ENCODE data around the gene SLC2A13. TPM values are rescaled to one million over a fixed set of nuclear protein-coding genes. Genes with fewer than 3 reads are reported as not detected.

SLC2A13 gene
- total RNA-seq, 4 donors from 2014 or later, result 9.2 to 15.2 (median 13.9) TPM

DNA sequence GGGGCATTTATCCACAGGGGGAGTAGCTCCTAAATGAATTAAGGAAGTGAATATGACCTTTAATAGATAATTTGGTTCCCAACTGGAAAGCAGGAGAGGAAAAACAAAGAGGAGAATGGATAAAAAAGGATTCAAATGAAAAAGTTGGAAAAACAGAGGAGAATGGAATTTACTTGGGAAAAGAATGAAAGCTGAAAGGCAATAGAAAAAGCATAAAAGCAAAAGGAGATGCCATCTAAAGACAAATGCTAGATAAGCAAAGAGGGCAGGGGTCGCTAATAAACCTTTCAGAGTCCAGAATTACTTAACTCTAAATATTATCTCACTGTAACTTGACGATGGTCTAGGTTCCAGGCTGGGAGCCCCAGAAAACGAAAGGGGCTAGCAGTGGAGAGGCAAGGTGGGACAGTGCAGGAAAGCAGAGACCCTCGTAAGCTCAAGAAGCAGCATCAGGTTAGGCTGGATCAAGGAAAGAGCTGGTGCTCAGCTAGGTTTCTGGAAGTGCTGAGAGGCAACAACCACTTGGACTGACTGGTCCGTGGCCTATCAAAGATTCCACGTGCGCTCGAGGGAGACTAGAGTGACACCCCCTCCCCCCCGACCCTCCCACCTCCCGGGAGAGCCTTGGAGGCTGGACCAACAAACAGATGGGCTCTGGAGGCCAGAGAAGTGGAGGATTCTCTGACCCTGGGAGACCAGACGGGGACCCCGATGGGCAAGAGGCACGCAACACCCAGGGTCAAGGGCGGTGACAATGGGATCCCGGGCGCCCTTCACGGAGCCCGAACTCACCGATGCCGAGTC lies 1.2 kb downstream of the SLC2A13 start:
- WGBS, 2 donors, result 12 to 22% methylated on average over 17 to 20 of the region's 20 CpGs
- TF ChIP-seq CTCF (IDR thresholded peaks at IDR 0.05), result no peak
- no peak for TF ChIP-seq POLR2A (IDR thresholded peaks at IDR 0.05)
- peak overlapping the region; percentile 88 for H3K4me3 ChIP-seq (ENCODE audit: low read depth, poor library complexity, severe bottlenecking)
- DNase-seq (ENCODE audit: low spot score in 2 of 2), result peak in 1 of 2 donors; percentile 89
- intact Hi-C loops (cut with DNase I; ENCODE audit: low total_unique reads), result loop anchor here (5.0 to 10.0 kb wide), 2 partner anchors 90 to 342 kb away; no protein-coding TSS in a partner anchor

DNA sequence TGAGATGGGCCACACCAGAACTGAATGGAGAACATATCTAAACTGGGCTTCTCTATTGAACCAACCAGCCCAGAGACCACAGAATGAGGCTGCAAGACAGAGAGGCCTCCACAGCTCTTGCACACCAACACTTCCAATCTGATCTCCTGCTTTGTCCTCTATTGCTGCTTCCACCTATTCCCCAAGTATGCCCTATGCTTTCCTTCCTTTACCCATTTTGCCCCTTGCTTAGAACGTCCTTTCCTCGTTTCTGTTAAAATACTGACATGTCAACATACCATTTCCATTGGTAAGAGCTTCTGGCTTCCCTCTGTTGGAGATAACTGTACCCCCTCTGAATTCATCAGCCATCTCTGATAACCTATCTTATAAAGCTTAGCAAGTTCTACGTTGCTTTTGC lies 2.8 kb downstream of the SLC2A13 start:
- intact Hi-C loops (cut with DNase I; ENCODE audit: low total_unique reads), result loop anchor here (10.0 kb wide), 1 partner anchor 88 kb away; no protein-coding TSS in a partner anchor
- 92 to 94% methylated on average over 3 of the region's 3 CpGs for WGBS, 2 donors
- DNase-seq (ENCODE audit: low spot score in 2 of 2), result no peak
- TF ChIP-seq CTCF (IDR thresholded peaks at IDR 0.05) (no peak), POLR2A (IDR thresholded peaks at IDR 0.05) (no peak)
- H3K4me3 ChIP-seq (ENCODE audit: low read depth, poor library complexity, severe bottlenecking), result no peak overlapping the region

DNA sequence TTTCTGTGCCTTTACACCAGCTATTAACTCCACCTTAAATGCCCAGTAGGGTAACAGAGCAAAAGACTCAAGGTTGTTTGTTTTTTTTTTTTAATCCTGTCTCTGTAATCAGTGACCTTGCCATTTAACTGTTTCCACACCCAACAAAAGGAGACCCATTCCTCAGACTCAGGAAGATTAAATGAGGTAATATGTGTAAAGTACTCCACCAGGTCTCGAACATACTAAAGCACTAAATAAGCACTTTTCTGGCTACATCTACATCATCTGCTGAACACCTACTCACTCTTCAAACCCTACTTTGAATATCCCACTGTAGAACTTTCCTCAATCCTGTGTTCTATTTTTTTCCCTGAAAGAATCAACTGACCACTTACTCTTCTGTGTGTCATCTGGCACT lies 4.1 kb downstream of the SLC2A13 start:
- DNase-seq (ENCODE audit: low spot score in 2 of 2), result no peak
- TF ChIP-seq CTCF (IDR thresholded peaks at IDR 0.05) (no peak), POLR2A (IDR thresholded peaks at IDR 0.05) (no peak)
- 93 to 95% methylated on average over 1 of the region's 1 CpG for WGBS, 2 donors
- no peak overlapping the region for H3K4me3 ChIP-seq (ENCODE audit: low read depth, poor library complexity, severe bottlenecking)
- intact Hi-C loops (cut with DNase I; ENCODE audit: low total_unique reads), result loop anchor here (10.0 kb wide), 1 partner anchor 87 kb away; no protein-coding TSS in a partner anchor

GRCh38 chr12:40099423-40099853 lies 6.4 kb downstream of the SLC2A13 start:
- DNase-seq (ENCODE audit: low spot score in 2 of 2), result no peak
- H3K4me3 ChIP-seq (ENCODE audit: low read depth, poor library complexity, severe bottlenecking), result no peak overlapping the region
- WGBS, 2 donors, result 41 to 52% methylated on average over 3 of the region's 3 CpGs
- TF ChIP-seq CTCF (IDR thresholded peaks at IDR 0.05) (no peak), POLR2A (IDR thresholded peaks at IDR 0.05) (no peak)
- intact Hi-C loops (cut with DNase I; ENCODE audit: low total_unique reads), result no loop called here

DNA sequence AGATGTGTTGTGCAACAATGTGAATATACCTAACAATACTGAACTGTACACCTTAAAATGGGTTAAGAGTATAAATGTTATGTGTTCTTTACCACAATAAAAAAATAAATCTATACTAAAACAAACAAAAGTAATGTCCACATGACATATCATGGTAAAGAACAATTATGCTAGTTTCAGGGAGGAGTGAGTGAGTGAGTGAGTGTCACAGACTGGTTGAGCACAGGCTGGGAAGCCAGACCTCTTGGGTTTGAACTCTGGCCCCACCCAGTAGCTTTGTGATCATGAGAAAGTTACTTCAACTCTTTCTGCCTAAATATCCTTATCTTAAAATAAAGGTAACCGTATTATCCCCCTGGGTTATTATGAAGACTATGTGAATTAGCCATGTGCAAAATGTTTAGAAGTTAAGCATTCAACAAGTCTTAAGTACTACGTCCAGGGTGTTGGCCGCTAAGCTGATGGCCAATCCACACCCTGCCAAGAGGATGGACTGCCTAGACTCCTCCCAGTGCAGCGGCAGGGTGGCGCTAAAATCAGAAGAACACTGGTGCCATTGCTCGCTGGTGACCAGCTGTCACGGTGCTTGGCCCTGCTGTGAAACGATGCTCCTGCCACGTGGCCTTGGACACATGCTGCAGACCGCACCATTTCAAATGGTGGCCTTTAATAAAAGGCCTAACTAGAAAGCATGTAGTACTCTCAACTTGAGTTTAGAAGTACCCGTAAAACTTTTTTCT lies 7.3 kb downstream of the SLC2A13 start:
- no peak for DNase-seq (ENCODE audit: low spot score in 2 of 2)
- no peak overlapping the region for H3K4me3 ChIP-seq (ENCODE audit: low read depth, poor library complexity, severe bottlenecking)
- intact Hi-C loops (cut with DNase I; ENCODE audit: low total_unique reads), result no loop called here
- 94 to 97% methylated on average over 11 of the region's 11 CpGs for WGBS, 2 donors
- no peak for TF ChIP-seq CTCF (IDR thresholded peaks at IDR 0.05)
- TF ChIP-seq POLR2A (IDR thresholded peaks at IDR 0.05), result no peak

All from lower leg skin (tissue), 4 donors.